Stimulated activated naive B cell treated with anti-CD40 and anti-IgM and Interleukin-4, amounts not matched to agents 10 μg/mL and 1 μg/mL and 100 μg/mL, for 72 hours (primary cell): ENCODE data around the gene C2CD4A.

Experiments
- ATAC-seq, 2 donors: fragments of 150-1000 bp; cut with Tn5 transposase; replicated peaks; 2 replicates each; pipeline ENCODE4 v1.10.0; 2021; ENCODE audit warnings: moderate library complexity in 1 of 2
- DNase-seq: peaks from one replicate; pipeline ENCODE4 v3.0.0; 2021
- H3K27ac Mint-ChIP-seq: one replicate; pipeline ENCODE4 v1.8.0; 2022; ENCODE audit warnings: mild to moderate bottlenecking, mixed read lengths
- H3K27me3 Mint-ChIP-seq, 2 donors: one replicate each; pipeline ENCODE4 v1.8.0; 2022; ENCODE audit warnings: mixed read lengths in 2 of 2
- H3K36me3 Mint-ChIP-seq, 2 donors: one replicate each; pipeline ENCODE4 v1.8.0; 2022; ENCODE audit warnings: mixed read lengths in 2 of 2, mild to moderate bottlenecking in 1 of 2
- H3K4me1 Mint-ChIP-seq, 2 donors: one replicate each; pipeline ENCODE4 v1.8.0; 2022; ENCODE audit warnings: mixed read lengths in 2 of 2, mild to moderate bottlenecking in 1 of 2
- H3K4me3 Mint-ChIP-seq, 2 donors: one replicate each; pipeline ENCODE4 v1.8.0; 2022; ENCODE audit warnings: mild to moderate bottlenecking in 2 of 2, mixed read lengths in 2 of 2, moderate library complexity in 1 of 2
- H3K9me3 Mint-ChIP-seq, 2 donors: one replicate each; pipeline ENCODE4 v1.8.0; 2022; ENCODE audit warnings: mixed read lengths in 2 of 2, mild to moderate bottlenecking in 1 of 2

The C2CD4A gene

GRCh38 chr15:62053439-62054085 is 13.2 kb upstream of the C2CD4A start:
- H3K4me3 Mint-ChIP-seq: no peak overlapping the region
- H3K4me1 Mint-ChIP-seq: peaks cover 27 to 71% of the 10 kb centered on the region in 2 donors
- H3K36me3 Mint-ChIP-seq: peaks cover 10 to 16% of the 10 kb centered on the region in 2 donors
- no peaks in the 10 kb centered on the region for H3K27me3 Mint-ChIP-seq
- H3K27ac Mint-ChIP-seq: no peak overlapping the region
- ATAC-seq (no peak), DNase-seq (no peak)
- peaks cover 0 to 2% of the 10 kb centered on the region in 2 donors for H3K9me3 Mint-ChIP-seq

GRCh38 chr15:62054979-62055378 is 11.8 kb upstream of the C2CD4A start:
- H3K36me3 Mint-ChIP-seq: peaks cover 9 to 10% of the 10 kb centered on the region in 2 donors
- H3K4me1 Mint-ChIP-seq: peaks cover 24 to 68% of the 10 kb centered on the region in 2 donors
- no peaks in the 10 kb centered on the region for H3K27me3 Mint-ChIP-seq
- H3K4me3 Mint-ChIP-seq: no peak overlapping the region
- no peak overlapping the region for H3K27ac Mint-ChIP-seq
- no peaks in the 10 kb centered on the region for H3K9me3 Mint-ChIP-seq
- ATAC-seq (no peak), DNase-seq (no peak)

- DNase-seq (no peak), ATAC-seq (no peak)
- H3K27ac Mint-ChIP-seq: no peak overlapping the region
- H3K36me3 Mint-ChIP-seq: peaks cover 7 to 9% of the 10 kb centered on the region in 2 donors
- H3K4me1 Mint-ChIP-seq: peaks cover 27 to 66% of the 10 kb centered on the region in 2 donors
- H3K27me3 Mint-ChIP-seq: no peaks in the 10 kb centered on the region
- H3K9me3 Mint-ChIP-seq: no peaks in the 10 kb centered on the region
- no peak overlapping the region for H3K4me3 Mint-ChIP-seq
Measured at GRCh38 chr15:62057341-62057980, 9.3 kb upstream of the C2CD4A start.

GRCh38 chr15:62058327-62059028 is 8.3 kb upstream of the C2CD4A start:
- H3K36me3 Mint-ChIP-seq: peaks cover 7 to 8% of the 10 kb centered on the region in 2 donors
- peaks cover 23 to 56% of the 10 kb centered on the region in 2 donors for H3K4me1 Mint-ChIP-seq
- no peak for DNase-seq
- peak overlapping the region; percentile 32 to 44 for H3K4me3 Mint-ChIP-seq
- peak overlapping the region; percentile 44 for H3K27ac Mint-ChIP-seq
- H3K9me3 Mint-ChIP-seq: no peaks in the 10 kb centered on the region
- H3K27me3 Mint-ChIP-seq: no peaks in the 10 kb centered on the region
- ATAC-seq: no peak

- H3K27me3 Mint-ChIP-seq: no peaks in the 10 kb centered on the region
- peaks cover 5 to 7% of the 10 kb centered on the region in 2 donors for H3K36me3 Mint-ChIP-seq
- no peak for DNase-seq
- H3K9me3 Mint-ChIP-seq: no peaks in the 10 kb centered on the region
- ATAC-seq: no peak
- peak overlapping the region; percentile 97 to 99 for H3K4me3 Mint-ChIP-seq
- H3K27ac Mint-ChIP-seq: peak overlapping the region; percentile 98
- peaks cover 18 to 48% of the 10 kb centered on the region in 2 donors for H3K4me1 Mint-ChIP-seq
Measured at GRCh38 chr15:62059108-62059815, 7.5 kb upstream of the C2CD4A start.

GRCh38 chr15:62059816-62060112 is 7.0 kb upstream of the C2CD4A start:
- Mint-ChIP-seq H3K36me3 (peaks cover 5 to 7% of the 10 kb centered on the region in 2 donors), H3K27ac (peak overlapping the region; percentile 98), H3K27me3 (no peaks in the 10 kb centered on the region), H3K9me3 (no peaks in the 10 kb centered on the region), H3K4me3 (peak overlapping the region; percentile 97 to 99), H3K4me1 (peaks cover 15 to 44% of the 10 kb centered on the region in 2 donors)
- peak; percentile 88 for ATAC-seq
- DNase-seq: peak; percentile 84

GRCh38 chr15:62060113-62060895 is 6.5 kb upstream of the C2CD4A start, which contains the start of gene VPS13C:
TSS of gene VPS13C (minus strand) at chr15:62060447. CDS start at chr15:62060374, 73 bp downstream.
- Mint-ChIP-seq H3K9me3 (no peaks in the 10 kb centered on the region), H3K4me3 (peak within 1 kb of the TSS; percentile 97 to 99), H3K4me1 (peaks cover 13 to 39% of the 10 kb centered on the region in 2 donors), H3K27me3 (no peaks in the 10 kb centered on the region), H3K27ac (peak within 1 kb of the TSS; percentile 98), H3K36me3 (peaks cover 5 to 7% of the 10 kb centered on the region in 2 donors)
- DNase-seq (peak; percentile 97), ATAC-seq (peak; percentile 90 to 92)

- Mint-ChIP-seq H3K4me1 (peaks cover 13 to 35% of the 10 kb centered on the region in 2 donors), H3K4me3 (peak overlapping the region; percentile 97 to 99), H3K27ac (peak overlapping the region; percentile 98), H3K36me3 (peaks cover 5 to 7% of the 10 kb centered on the region in 2 donors), H3K27me3 (no peaks in the 10 kb centered on the region), H3K9me3 (no peaks in the 10 kb centered on the region)
- no peak for DNase-seq
- peak in 1 of 2 donors; percentile 1 for ATAC-seq
Measured at GRCh38 chr15:62060896-62061280, 5.9 kb upstream of the C2CD4A start.

GRCh38 chr15:62063825-62064635 is 2.7 kb upstream of the C2CD4A start:
- no peak for ATAC-seq
- H3K4me3 Mint-ChIP-seq: no peak overlapping the region
- no peaks in the 10 kb centered on the region for H3K9me3 Mint-ChIP-seq
- H3K4me1 Mint-ChIP-seq: peaks cover 16 to 33% of the 10 kb centered on the region in 2 donors
- no peak overlapping the region for H3K27ac Mint-ChIP-seq
- H3K36me3 Mint-ChIP-seq: peaks cover 0 to 2% of the 10 kb centered on the region in 2 donors
- peaks cover 14% of the 10 kb centered on the region in 2 donors for H3K27me3 Mint-ChIP-seq
- no peak for DNase-seq

- ATAC-seq (peak; percentile 51 to 59), DNase-seq (peak; percentile 8)
- Mint-ChIP-seq H3K4me1 (peaks cover 9 to 17% of the 10 kb centered on the region in 2 donors), H3K9me3 (no peaks in the 10 kb centered on the region), H3K4me3 (peak overlapping the region; percentile 83 to 85), H3K36me3 (no peaks in the 10 kb centered on the region), H3K27me3 (peaks cover 14% of the 10 kb centered on the region in 2 donors), H3K27ac (peak overlapping the region; percentile 9)
Measured at GRCh38 chr15:62067448-62068044, 769 bp downstream of the C2CD4A start.

- peaks cover 14% of the 10 kb centered on the region in 2 donors for H3K27me3 Mint-ChIP-seq
- DNase-seq: peak; percentile 15
Measured at GRCh38 chr15:62068071-62068809, 1.5 kb downstream of the C2CD4A start.

GRCh38 chr15:62068810-62069167 is 2.0 kb downstream of the C2CD4A start:
- ATAC-seq (no peak), DNase-seq (no peak)
- H3K4me3 Mint-ChIP-seq: peak overlapping the region; percentile 62 to 65
- no peaks in the 10 kb centered on the region for H3K9me3 Mint-ChIP-seq
- no peaks in the 10 kb centered on the region for H3K36me3 Mint-ChIP-seq
- H3K27me3 Mint-ChIP-seq: peaks cover 14% of the 10 kb centered on the region in 2 donors
- no peak overlapping the region for H3K27ac Mint-ChIP-seq
- peaks cover 9 to 17% of the 10 kb centered on the region in 2 donors for H3K4me1 Mint-ChIP-seq

More at GRCh38 chr15:62068071-62068809, 1.5 kb downstream of the C2CD4A start:
- no peaks in the 10 kb centered on the region for H3K9me3 Mint-ChIP-seq
- H3K4me3 Mint-ChIP-seq: peak overlapping the region; percentile 62 to 65
- no peaks in the 10 kb centered on the region for H3K36me3 Mint-ChIP-seq
- H3K27ac Mint-ChIP-seq: no peak overlapping the region
- ATAC-seq: peak; percentile 41 to 49
- peaks cover 9 to 17% of the 10 kb centered on the region in 2 donors for H3K4me1 Mint-ChIP-seq
